CD4-positive, CD25-positive, alpha-beta regulatory T cell (primary cell): ENCODE results near the gene PDE12. TPM values are rescaled to one million over a fixed set of nuclear protein-coding genes. Genes with fewer than 3 reads are reported as not detected.
A peak's percentile ranks its signal among the peaks of the same experiment; 100 is the strongest.

Source experiments
- ATAC-seq, 2 donors: fragments of 150-1000 bp; cut with Tn5 transposase; one replicate each; pipeline ENCODE4 v1.10.0; 2021; ENCODE audit warnings: low read depth in 2 of 2, moderate number of reproducible peaks in 2 of 2, moderate library complexity in 1 of 2
- DNase-seq, 3 donors: peaks; one replicate each; pipeline versions ENCODE4 v3.0.0 to v3.0.0-alpha.2; 2012 to 2022; ENCODE audit warnings: mixed read lengths in 1 of 3
- H3K27ac ChIP-seq: one replicate; pipeline ENCODE4 v1.7.0; 2013; ENCODE audit warnings: mild to moderate bottlenecking, low read length; ENCODE audit not compliant: insufficient read depth, poor library complexity, severe bottlenecking
- H3K27me3 ChIP-seq: one replicate; pipeline ENCODE4 v1.7.0; 2013; ENCODE audit warnings: low read length; ENCODE audit not compliant: control insufficient read depth, insufficient read depth
- H3K36me3 ChIP-seq: one replicate; pipeline ENCODE4 v1.7.0; 2013; ENCODE audit warnings: mild to moderate bottlenecking, low read length, moderate library complexity; ENCODE audit not compliant: control insufficient read depth, insufficient read depth
- H3K4me1 ChIP-seq: 2 replicates; pipeline ENCODE4 v1.7.0; 2013; ENCODE audit warnings: mild to moderate bottlenecking, low read length; ENCODE audit not compliant: insufficient read depth, control insufficient read depth, poor library complexity, severe bottlenecking
- H3K4me3 ChIP-seq: one replicate; pipeline ENCODE4 v1.7.0; 2013; ENCODE audit warnings: low read depth, mild to moderate bottlenecking, low read length, moderate library complexity
- H3K9me3 ChIP-seq, 2 experiments: 1 replicate in 1 of 2; 2 replicates in 1 of 2; pipeline ENCODE4 v1.7.0; 2013; ENCODE audit warnings: low read length in 2 of 2, mild to moderate bottlenecking in 1 of 2, moderate library complexity in 1 of 2; ENCODE audit not compliant: control insufficient read depth in 2 of 2
- H3K27ac Mint-ChIP-seq, 3 donors: one replicate each; pipeline ENCODE4 v1.8.0; 2020 to 2022; ENCODE audit warnings: mild to moderate bottlenecking in 3 of 3, mixed read lengths in 3 of 3, moderate library complexity in 2 of 3
- H3K27me3 Mint-ChIP-seq: one replicate; pipeline ENCODE4 v1.8.0; 2022; ENCODE audit warnings: mild to moderate bottlenecking, mixed read lengths
- H3K36me3 Mint-ChIP-seq: one replicate; pipeline ENCODE4 v1.8.0; 2020; ENCODE audit warnings: mixed read lengths
- H3K4me1 Mint-ChIP-seq, 4 donors: one replicate each; pipeline ENCODE4 v1.8.0; 2020 to 2022; ENCODE audit warnings: mixed read lengths in 4 of 4, mild to moderate bottlenecking in 1 of 4
- H3K4me3 Mint-ChIP-seq, 4 donors: one replicate each; pipeline ENCODE4 v1.8.0; 2020 to 2022; ENCODE audit warnings: mild to moderate bottlenecking in 4 of 4, mixed read lengths in 4 of 4, moderate library complexity in 3 of 4
- H3K9me3 Mint-ChIP-seq, 7 donors: one replicate each; pipeline ENCODE4 v1.8.0; 2020 to 2022; ENCODE audit warnings: mixed read lengths in 7 of 7, mild to moderate bottlenecking in 3 of 7, moderate library complexity in 2 of 7
- polyA plus RNA-seq, 4 donors: library from polyadenylated mRNA; unstranded; fragments of 300-500 nt; fragmentation: Illumina TruSeq; gene quantifications; one replicate each; pipeline ENCODE4 v1.2.3, GENCODE V29; 2021
- total RNA-seq: library from RNA; stranded (reverse); gene quantifications from one replicate; pipeline ENCODE4 v1.2.3, GENCODE V29; 2022

PDE12 gene
- total and polyA plus RNA-seq, 5 donors from 2014 or later, result 16.0 to 33.2 (median 20.6) TPM

DNA sequence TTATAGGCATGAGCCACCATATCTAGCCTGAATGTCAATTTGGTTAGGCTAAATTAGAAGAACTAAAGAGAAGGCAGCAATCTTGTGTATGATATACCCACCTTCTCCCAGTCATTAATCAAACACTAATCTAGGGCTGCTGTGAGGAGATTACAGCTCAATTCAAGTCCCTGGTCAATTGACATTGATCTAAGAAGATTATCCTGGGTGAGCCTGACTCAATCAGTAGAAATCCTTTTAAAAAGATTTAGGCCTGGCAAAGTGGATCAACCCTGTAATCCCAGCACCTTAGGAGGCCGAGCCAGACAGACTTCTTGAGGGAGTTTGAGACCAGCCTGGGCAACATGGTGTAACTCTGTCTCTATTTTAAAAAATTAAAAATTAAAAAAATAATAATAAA, 9.5 kb upstream of the PDE12 start:
- ATAC-seq, result no peak
- no peak overlapping the region for H3K4me3 Mint-ChIP-seq
- no peaks in the 10 kb centered on the region for H3K36me3 Mint-ChIP-seq

DNA sequence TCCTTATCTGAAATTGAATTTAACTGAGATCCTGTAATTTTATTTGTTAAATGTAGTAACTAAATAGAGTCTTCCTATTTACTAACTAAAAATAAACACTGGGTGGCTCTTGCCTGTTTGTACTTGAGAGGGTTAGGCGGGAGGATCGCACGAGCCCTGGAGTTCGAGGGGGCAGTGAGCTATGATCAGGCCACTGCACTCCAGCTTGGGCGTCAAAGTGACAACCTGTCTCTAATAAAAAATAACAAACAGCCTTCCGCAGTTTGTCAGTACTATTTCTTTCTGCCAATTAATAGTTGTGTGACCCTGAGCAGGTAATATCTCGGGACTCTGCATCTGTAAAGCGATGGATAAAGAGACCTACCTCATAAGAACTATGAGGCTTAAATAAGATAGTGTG, 768 bp upstream of the PDE12 start:
- DNase-seq (no peak), ATAC-seq (no peak)
- H3K36me3 ChIP-seq, result peaks cover 5% of the 10 kb centered on the region
- peaks cover 36% of the 10 kb centered on the region for H3K4me1 ChIP-seq
- H3K27ac ChIP-seq, result peak overlapping the region; percentile 94
- H3K27me3 Mint-ChIP-seq, result no peaks in the 10 kb centered on the region
- peaks cover 18 to 46% (median 30%) of the 10 kb centered on the region in 4 donors for H3K4me1 Mint-ChIP-seq
- H3K9me3 Mint-ChIP-seq, result peaks cover 0 to 2% (median 0%) of the 10 kb centered on the region in 7 donors
- H3K36me3 Mint-ChIP-seq, result peaks cover 16% of the 10 kb centered on the region
- peak overlapping the region; percentile 98 to 100 (median 99) for H3K27ac Mint-ChIP-seq
- no peaks in the 10 kb centered on the region for H3K27me3 ChIP-seq
- peak overlapping the region; percentile 91 to 99 (median 96) for H3K4me3 Mint-ChIP-seq
- H3K4me3 ChIP-seq, result peak overlapping the region; percentile 79
- H3K9me3 ChIP-seq, result no peaks in the 10 kb centered on the region

More for the DNA sequence above, 9.5 kb upstream of the PDE12 start:
- Mint-ChIP-seq H3K27ac (no peak overlapping the region), H3K9me3 (no peaks in the 10 kb centered on the region), H3K27me3 (no peaks in the 10 kb centered on the region), H3K4me1 (peaks cover 0 to 4% (median 0%) of the 10 kb centered on the region in 4 donors)
- Histone ChIP-seq H3K27me3 (peaks cover 3% of the 10 kb centered on the region), H3K36me3 (no peaks in the 10 kb centered on the region), H3K27ac (no peak overlapping the region), H3K9me3 (no peaks in the 10 kb centered on the region), H3K4me1 (no peaks in the 10 kb centered on the region), H3K4me3 (no peak overlapping the region)
- no peak for DNase-seq

DNA sequence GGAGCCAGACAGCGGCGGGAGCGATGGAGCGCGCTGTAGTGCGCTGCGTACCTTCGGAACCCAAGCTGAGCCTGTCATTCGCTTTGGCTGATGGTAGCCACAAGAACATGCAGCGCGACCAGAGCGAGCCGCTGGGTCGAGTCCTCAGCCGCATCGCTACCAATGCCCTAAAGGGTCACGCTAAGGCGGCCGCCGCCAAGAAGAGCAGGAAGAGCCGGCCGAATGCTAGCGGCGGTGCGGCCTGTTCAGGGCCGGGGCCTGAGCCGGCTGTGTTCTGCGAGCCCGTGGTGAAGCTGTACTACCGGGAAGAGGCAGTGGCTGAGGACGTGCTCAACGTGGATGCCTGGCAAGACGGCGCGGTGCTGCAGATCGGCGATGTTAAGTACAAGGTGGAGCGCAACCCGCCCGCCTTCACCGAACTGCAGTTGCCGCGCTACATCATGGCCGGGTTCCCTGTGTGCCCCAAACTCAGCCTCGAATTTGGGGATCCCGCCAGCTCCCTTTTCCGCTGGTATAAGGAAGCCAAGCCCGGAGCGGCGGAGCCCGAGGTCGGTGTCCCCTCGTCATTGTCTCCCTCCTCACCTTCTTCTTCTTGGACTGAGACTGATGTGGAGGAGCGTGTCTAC, 498 bp downstream of the PDE12 start:
- Mint-ChIP-seq H3K4me3 (peak overlapping the region; percentile 91 to 99 (median 96)), H3K9me3 (peaks cover 0 to 2% (median 0%) of the 10 kb centered on the region in 7 donors), H3K36me3 (peaks cover 16% of the 10 kb centered on the region), H3K27ac (peak overlapping the region; percentile 98 to 100 (median 99)), H3K4me1 (peaks cover 22 to 57% (median 36%) of the 10 kb centered on the region in 4 donors), H3K27me3 (no peaks in the 10 kb centered on the region)
- H3K36me3 ChIP-seq, result peaks cover 5% of the 10 kb centered on the region
- peaks cover 38% of the 10 kb centered on the region for H3K4me1 ChIP-seq
- H3K9me3 ChIP-seq, result no peaks in the 10 kb centered on the region
- H3K4me3 ChIP-seq, result peak overlapping the region; percentile 79
- H3K27me3 ChIP-seq, result no peaks in the 10 kb centered on the region
- ATAC-seq (peak; percentile 26 to 35), DNase-seq (peak in 2 of 3 donors; percentile 42 to 60)
- peak overlapping the region; percentile 94 for H3K27ac ChIP-seq

DNA sequence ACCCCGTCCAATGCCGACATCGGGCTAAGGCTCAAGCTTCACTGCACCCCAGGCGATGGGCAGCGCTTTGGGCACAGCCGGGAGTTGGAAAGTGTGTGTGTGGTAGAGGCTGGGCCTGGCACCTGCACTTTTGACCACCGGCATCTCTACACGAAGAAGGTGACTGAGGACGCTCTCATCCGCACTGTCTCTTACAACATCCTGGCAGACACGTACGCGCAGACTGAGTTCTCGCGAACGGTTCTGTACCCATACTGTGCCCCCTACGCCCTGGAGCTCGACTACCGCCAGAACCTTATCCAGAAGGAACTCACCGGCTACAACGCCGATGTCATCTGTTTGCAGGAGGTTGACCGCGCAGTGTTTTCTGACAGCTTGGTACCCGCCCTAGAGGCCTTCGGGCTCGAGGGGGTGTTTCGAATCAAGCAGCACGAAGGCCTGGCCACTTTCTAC, 1.0 kb downstream of the PDE12 start:
- Mint-ChIP-seq H3K27me3 (no peaks in the 10 kb centered on the region), H3K36me3 (peaks cover 16% of the 10 kb centered on the region), H3K9me3 (peaks cover 0 to 2% (median 0%) of the 10 kb centered on the region in 7 donors), H3K27ac (peak overlapping the region; percentile 98 to 100 (median 99)), H3K4me1 (peaks cover 23 to 61% (median 38%) of the 10 kb centered on the region in 4 donors), H3K4me3 (peak overlapping the region; percentile 91 to 99 (median 96))
- Histone ChIP-seq H3K27me3 (no peaks in the 10 kb centered on the region), H3K36me3 (peaks cover 6% of the 10 kb centered on the region), H3K4me3 (peak overlapping the region; percentile 79), H3K4me1 (peaks cover 43% of the 10 kb centered on the region), H3K27ac (peak overlapping the region; percentile 94), H3K9me3 (no peaks in the 10 kb centered on the region)
- DNase-seq, result peak; percentile 2 to 78 (median 43)
- peak; percentile 51 to 53 for ATAC-seq

DNA sequence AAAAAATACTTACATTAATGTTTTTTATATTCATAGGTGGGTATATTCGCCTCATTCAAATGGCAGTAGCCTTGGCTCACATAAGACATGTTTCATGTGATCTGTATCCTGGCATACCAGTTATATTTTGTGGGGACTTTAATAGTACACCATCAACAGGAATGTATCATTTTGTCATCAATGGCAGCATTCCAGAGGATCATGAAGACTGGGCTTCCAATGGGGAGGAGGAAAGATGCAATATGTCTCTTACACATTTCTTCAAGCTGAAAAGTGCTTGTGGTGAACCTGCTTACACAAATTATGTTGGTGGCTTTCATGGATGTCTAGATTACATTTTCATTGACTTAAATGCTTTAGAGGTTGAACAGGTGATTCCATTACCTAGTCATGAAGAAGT, 3.5 kb downstream of the PDE12 start:
- H3K4me1 Mint-ChIP-seq, result peaks cover 25 to 63% (median 44%) of the 10 kb centered on the region in 4 donors
- Histone ChIP-seq H3K4me1 (peaks cover 43% of the 10 kb centered on the region), H3K9me3 (no peaks in the 10 kb centered on the region), H3K36me3 (peaks cover 22% of the 10 kb centered on the region), H3K27me3 (no peaks in the 10 kb centered on the region), H3K27ac (no peak overlapping the region), H3K4me3 (peak overlapping the region; percentile 51)
- peak overlapping the region; percentile 50 to 91 (median 76) for H3K4me3 Mint-ChIP-seq
- H3K36me3 Mint-ChIP-seq, result peaks cover 24% of the 10 kb centered on the region
- DNase-seq (no peak), ATAC-seq (no peak)
- no peaks in the 10 kb centered on the region for H3K27me3 Mint-ChIP-seq
- peaks cover 0 to 2% (median 0%) of the 10 kb centered on the region in 7 donors for H3K9me3 Mint-ChIP-seq
- no peak overlapping the region for H3K27ac Mint-ChIP-seq

DNA sequence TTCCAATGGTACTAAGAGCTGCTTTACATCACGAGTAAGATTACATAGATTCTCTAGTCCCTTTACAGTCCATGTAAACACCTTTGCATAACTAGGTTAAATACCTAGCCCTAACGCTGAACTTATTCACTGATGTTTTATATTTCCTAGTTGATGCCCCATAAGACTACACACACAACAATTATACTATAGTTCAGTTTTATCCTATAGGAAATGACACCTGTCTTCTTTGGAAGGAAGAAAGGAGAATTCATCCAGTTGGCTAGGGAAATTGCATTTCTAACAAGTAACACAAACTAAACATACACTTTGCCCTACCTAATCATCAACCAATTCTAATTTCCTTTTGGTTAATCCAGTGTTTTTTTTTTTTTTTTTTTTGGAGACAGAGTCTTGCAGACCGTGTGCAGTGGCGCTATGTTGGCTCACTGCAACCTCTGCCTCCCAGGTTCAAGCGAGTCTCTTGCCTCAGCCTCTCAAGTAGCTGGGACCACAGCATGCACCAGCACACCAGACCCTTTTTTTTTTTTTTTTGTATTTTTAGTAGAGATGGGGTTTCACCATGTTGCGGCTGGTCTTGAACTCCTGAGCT, 13.9 kb downstream of the PDE12 start:
- no peaks in the 10 kb centered on the region for H3K27me3 Mint-ChIP-seq
- no peak for DNase-seq
- Histone ChIP-seq H3K4me3 (no peak overlapping the region), H3K36me3 (peaks cover 59% of the 10 kb centered on the region), H3K4me1 (no peaks in the 10 kb centered on the region), H3K27me3 (no peaks in the 10 kb centered on the region), H3K27ac (no peak overlapping the region), H3K9me3 (no peaks in the 10 kb centered on the region)
- no peak for ATAC-seq
- peaks cover 20% of the 10 kb centered on the region for H3K36me3 Mint-ChIP-seq
- peaks cover 6 to 14% (median 10%) of the 10 kb centered on the region in 4 donors for H3K4me1 Mint-ChIP-seq
- no peak overlapping the region for H3K4me3 Mint-ChIP-seq
- no peaks in the 10 kb centered on the region for H3K9me3 Mint-ChIP-seq
- peak overlapping the region in 1 of 3 donors; percentile 49 for H3K27ac Mint-ChIP-seq

DNA sequence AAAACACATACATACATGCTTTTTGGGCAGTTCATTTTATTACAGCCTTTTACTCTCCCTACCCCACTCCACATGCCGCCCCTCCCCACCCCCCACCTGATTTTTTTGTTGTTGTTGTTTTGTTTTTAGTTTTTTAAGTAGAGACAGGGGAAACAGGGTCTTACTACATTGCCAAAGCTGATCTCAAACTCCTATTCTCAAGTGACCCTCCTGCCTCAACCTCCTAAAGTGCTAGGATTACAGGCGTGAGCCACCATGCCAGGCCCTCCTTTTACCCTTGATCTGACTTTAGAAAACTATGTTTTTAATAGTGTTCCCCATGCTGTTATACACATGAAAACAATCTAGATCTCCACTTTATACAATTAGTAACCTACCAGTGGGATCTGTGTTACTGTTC, 14.8 kb downstream of the PDE12 start:
- Histone ChIP-seq H3K27me3 (no peaks in the 10 kb centered on the region), H3K36me3 (peaks cover 65% of the 10 kb centered on the region), H3K4me3 (no peak overlapping the region), H3K4me1 (no peaks in the 10 kb centered on the region), H3K27ac (no peak overlapping the region), H3K9me3 (no peaks in the 10 kb centered on the region)
- Mint-ChIP-seq H3K36me3 (peaks cover 28% of the 10 kb centered on the region), H3K4me1 (peaks cover 10 to 18% (median 12%) of the 10 kb centered on the region in 4 donors), H3K9me3 (no peaks in the 10 kb centered on the region), H3K4me3 (no peak overlapping the region), H3K27ac (peak overlapping the region in 1 of 3 donors; percentile 7), H3K27me3 (no peaks in the 10 kb centered on the region)
- DNase-seq (no peak), ATAC-seq (no peak)
